SK-N-SH treated with all-trans-retinoic acid at 6 μM for 48 hours (cell line): ENCODE results near the gene ADGRB3.

Source experiments
- ATAC-seq: fragments of 200-7000 bp; cut with Tn5 transposase; 3 replicates; pipeline ENCODE4 v1.9.1; 2020; ENCODE audit warnings: mild to moderate bottlenecking, moderate library complexity
- ARNTL ChIP-seq: fragments of 450-650 bp; formaldehyde crosslinking; IDR thresholded peaks from 2 replicates; pipeline ENCODE4 v1.5.0; 2020; ENCODE audit warnings: low read depth, mild to moderate bottlenecking, moderate library complexity, borderline replicate concordance
- BACH2 ChIP-seq: fragments of 250-450 bp; sonication (Bioruptor Pico); IDR thresholded peaks from 2 replicates; pipeline ENCODE4 v1.9.0; 2021; ENCODE audit warnings: mild to moderate bottlenecking, borderline replicate concordance
- CSDC2 ChIP-seq: fragments of 250-450 bp; sonication (Bioruptor Pico); IDR thresholded peaks from 2 replicates; pipeline ENCODE4 v1.5.0; 2020; ENCODE audit warnings: mild to moderate bottlenecking, moderate library complexity
- CSRNP3 ChIP-seq: fragments of 250-450 bp; sonication (Bioruptor Pico); IDR thresholded peaks from 2 replicates; pipeline ENCODE4 v1.5.1; 2021; ENCODE audit warnings: mild to moderate bottlenecking, moderate library complexity
- ESRRG ChIP-seq: fragments of 250-450 bp; sonication (Bioruptor Pico); IDR thresholded peaks from 2 replicates; pipeline ENCODE4 v1.6.1; 2021; ENCODE audit warnings: mild to moderate bottlenecking
- GLIS3 ChIP-seq: fragments of 250-450 bp; sonication (Bioruptor Pico); IDR thresholded peaks from 2 replicates; pipeline ENCODE4 v1.5.0; 2020; ENCODE audit warnings: mild to moderate bottlenecking, moderate library complexity
- OSR1 ChIP-seq: fragments of 250-450 bp; sonication (Bioruptor Pico); IDR thresholded peaks from 2 replicates; pipeline ENCODE4 v1.8.0; 2022; ENCODE audit warnings: moderate library complexity, mild to moderate bottlenecking, inconsistent platforms
- PPARA ChIP-seq: fragments of 250-450 bp; sonication (Bioruptor Pico); IDR thresholded peaks from 2 replicates; pipeline ENCODE4 v1.5.0; 2020; ENCODE audit warnings: mild to moderate bottlenecking, borderline replicate concordance
- RARB ChIP-seq: fragments of 250-450 bp; sonication (Bioruptor Pico); IDR thresholded peaks from 2 replicates; pipeline ENCODE4 v1.8.0; 2021; ENCODE audit warnings: mild to moderate bottlenecking, moderate library complexity
- SNAI2 ChIP-seq: fragments of 250-450 bp; sonication (Bioruptor Pico); IDR thresholded peaks from 2 replicates; pipeline ENCODE4 v1.5.0; 2020; ENCODE audit warnings: mild to moderate bottlenecking, moderate library complexity
- TCF4 ChIP-seq: fragments of 250-450 bp; sonication (Bioruptor Pico); IDR thresholded peaks from 2 replicates; pipeline ENCODE4 v1.8.0; 2021; ENCODE audit warnings: mild to moderate bottlenecking, moderate library complexity, borderline replicate concordance
- TOX ChIP-seq: fragments of 250-450 bp; sonication (Bioruptor Pico); IDR thresholded peaks from 2 replicates; pipeline ENCODE4 v1.8.0; 2021; ENCODE audit warnings: mild to moderate bottlenecking, moderate library complexity, borderline replicate concordance
- TSHZ2 ChIP-seq: fragments of 250-450 bp; sonication (Bioruptor Pico); IDR thresholded peaks from 2 replicates; pipeline ENCODE4 v1.5.0; 2020; ENCODE audit warnings: mild to moderate bottlenecking, moderate library complexity
- ZC3H10 ChIP-seq: fragments of 250-450 bp; sonication (Bioruptor Pico); IDR thresholded peaks from 2 replicates; pipeline ENCODE4 v1.5.1; 2021; ENCODE audit warnings: mild to moderate bottlenecking, moderate library complexity
- ZFP3 ChIP-seq: fragments of 250-450 bp; sonication (Bioruptor Pico); IDR thresholded peaks from 2 replicates; pipeline ENCODE4 v1.5.0; 2020; ENCODE audit warnings: mild to moderate bottlenecking, moderate library complexity
- ZFP30 ChIP-seq: fragments of 450-650 bp; formaldehyde crosslinking; IDR thresholded peaks from 2 replicates; pipeline ENCODE4 v1.5.0; 2022; ENCODE audit warnings: mild to moderate bottlenecking, moderate library complexity
- ZNF565 ChIP-seq: fragments of 450-650 bp; formaldehyde crosslinking; conservative IDR thresholded peaks from 2 replicates; pipeline ENCODE4 v1.5.0; 2020; ENCODE audit warnings: low read depth, mild to moderate bottlenecking, moderate library complexity
- ZNF70 ChIP-seq: fragments of 450-650 bp; formaldehyde crosslinking; IDR thresholded peaks from 2 replicates; pipeline ENCODE4 v1.5.0; 2020; ENCODE audit warnings: mild to moderate bottlenecking, moderate library complexity
- ZNF8 ChIP-seq: fragments of 450-650 bp; formaldehyde crosslinking; IDR thresholded peaks from 2 replicates; pipeline ENCODE4 v1.5.0; 2020; ENCODE audit warnings: mild to moderate bottlenecking, moderate library complexity
- TF ChIP-seq, protein P1 (sequence below): fragments of 250-450 bp; sonication (Bioruptor Pico); IDR thresholded peaks from 2 replicates; pipeline ENCODE4 v1.8.0; 2020; ENCODE audit warnings: mild to moderate bottlenecking, moderate library complexity, borderline replicate concordance
- TF ChIP-seq, protein P2 (sequence below): fragments of 250-450 bp; sonication (Bioruptor Pico); IDR thresholded peaks from 2 replicates; pipeline ENCODE4 v1.8.0; 2021; ENCODE audit warnings: low read depth, mild to moderate bottlenecking, moderate library complexity, borderline replicate concordance

Gene ADGRB3

GRCh38 chr6:69145062-69145461 lies 510.0 kb downstream of the ADGRB3 start:
- TF ChIP-seq ZNF70 (CRISPR knock-in tag) = no peak
- TF ChIP-seq, protein P1, sequence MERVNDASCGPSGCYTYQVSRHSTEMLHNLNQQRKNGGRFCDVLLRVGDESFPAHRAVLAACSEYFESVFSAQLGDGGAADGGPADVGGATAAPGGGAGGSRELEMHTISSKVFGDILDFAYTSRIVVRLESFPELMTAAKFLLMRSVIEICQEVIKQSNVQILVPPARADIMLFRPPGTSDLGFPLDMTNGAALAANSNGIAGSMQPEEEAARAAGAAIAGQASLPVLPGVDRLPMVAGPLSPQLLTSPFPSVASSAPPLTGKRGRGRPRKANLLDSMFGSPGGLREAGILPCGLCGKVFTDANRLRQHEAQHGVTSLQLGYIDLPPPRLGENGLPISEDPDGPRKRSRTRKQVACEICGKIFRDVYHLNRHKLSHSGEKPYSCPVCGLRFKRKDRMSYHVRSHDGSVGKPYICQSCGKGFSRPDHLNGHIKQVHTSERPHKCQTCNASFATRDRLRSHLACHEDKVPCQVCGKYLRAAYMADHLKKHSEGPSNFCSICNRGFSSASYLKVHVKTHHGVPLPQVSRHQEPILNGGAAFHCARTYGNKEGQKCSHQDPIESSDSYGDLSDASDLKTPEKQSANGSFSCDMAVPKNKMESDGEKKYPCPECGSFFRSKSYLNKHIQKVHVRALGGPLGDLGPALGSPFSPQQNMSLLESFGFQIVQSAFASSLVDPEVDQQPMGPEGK (CRISPR knock-in tag) = no peak
- no peak for TF ChIP-seq ZNF565 (CRISPR knock-in tag)
- no peak for TF ChIP-seq RARB
- no peak for TF ChIP-seq SNAI2 (CRISPR knock-in tag)
- TF ChIP-seq CSRNP3 (CRISPR knock-in tag) = no peak
- no peak for TF ChIP-seq ZNF8 (CRISPR knock-in tag)
- TF ChIP-seq ZFP30 (CRISPR knock-in tag) = no peak
- no peak for TF ChIP-seq ZC3H10
- TF ChIP-seq GLIS3 = no peak
- TF ChIP-seq PPARA (CRISPR knock-in tag) = no peak
- TF ChIP-seq OSR1 (CRISPR knock-in tag) = no peak
- TF ChIP-seq BACH2 (CRISPR knock-in tag) = no peak
- TF ChIP-seq TOX (CRISPR knock-in tag) = no peak
- TF ChIP-seq, protein P2, sequence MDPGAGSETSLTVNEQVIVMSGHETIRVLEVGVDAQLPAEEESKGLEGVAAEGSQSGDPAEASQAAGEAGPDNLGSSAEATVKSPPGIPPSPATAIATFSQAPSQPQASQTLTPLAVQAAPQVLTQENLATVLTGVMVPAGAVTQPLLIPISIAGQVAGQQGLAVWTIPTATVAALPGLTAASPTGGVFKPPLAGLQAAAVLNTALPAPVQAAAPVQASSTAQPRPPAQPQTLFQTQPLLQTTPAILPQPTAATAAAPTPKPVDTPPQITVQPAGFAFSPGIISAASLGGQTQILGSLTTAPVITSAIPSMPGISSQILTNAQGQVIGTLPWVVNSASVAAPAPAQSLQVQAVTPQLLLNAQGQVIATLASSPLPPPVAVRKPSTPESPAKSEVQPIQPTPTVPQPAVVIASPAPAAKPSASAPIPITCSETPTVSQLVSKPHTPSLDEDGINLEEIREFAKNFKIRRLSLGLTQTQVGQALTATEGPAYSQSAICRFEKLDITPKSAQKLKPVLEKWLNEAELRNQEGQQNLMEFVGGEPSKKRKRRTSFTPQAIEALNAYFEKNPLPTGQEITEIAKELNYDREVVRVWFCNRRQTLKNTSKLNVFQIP (CRISPR knock-in tag) = no peak
- no peak for TF ChIP-seq TCF4
- no peak for TF ChIP-seq ZFP3 (CRISPR knock-in tag)
- no peak for TF ChIP-seq ESRRG
- TF ChIP-seq CSDC2 (CRISPR knock-in tag) = no peak
- ATAC-seq = no peak

DNA sequence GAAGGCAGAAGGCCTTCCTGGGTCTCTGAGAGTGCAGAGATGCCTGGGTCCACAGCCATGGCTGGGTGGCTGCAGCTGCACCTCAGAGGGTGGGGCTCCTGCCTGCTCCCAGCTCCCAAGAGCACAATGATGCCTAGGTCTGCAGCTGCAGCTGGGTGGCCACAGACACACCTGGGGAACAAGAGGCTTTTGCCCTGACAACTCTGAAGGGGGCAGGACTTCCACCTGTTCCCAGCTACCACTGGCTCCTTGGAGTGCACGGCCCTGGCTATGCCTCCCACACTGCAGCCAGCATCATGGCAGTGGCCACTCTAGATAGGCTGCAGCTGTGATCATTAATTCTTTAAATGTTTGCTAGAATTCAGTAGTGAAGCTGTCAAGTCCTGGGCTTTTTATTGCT lies 511.3 kb downstream of the ADGRB3 start:
- TF ChIP-seq RARB = no peak
- TF ChIP-seq, protein P2 (CRISPR knock-in tag) = no peak
- no peak for TF ChIP-seq ZNF70 (CRISPR knock-in tag)
- no peak for TF ChIP-seq OSR1 (CRISPR knock-in tag)
- TF ChIP-seq TCF4 = no peak
- TF ChIP-seq, protein P1 (CRISPR knock-in tag) = no peak
- no peak for TF ChIP-seq ZC3H10
- TF ChIP-seq ZFP3 (CRISPR knock-in tag) = no peak
- no peak for TF ChIP-seq ARNTL (CRISPR knock-in tag)
- no peak for TF ChIP-seq CSDC2 (CRISPR knock-in tag)
- TF ChIP-seq ZNF8 (CRISPR knock-in tag) = no peak
- TF ChIP-seq CSRNP3 (CRISPR knock-in tag) = no peak
- no peak for TF ChIP-seq SNAI2 (CRISPR knock-in tag)
- TF ChIP-seq ESRRG = no peak
- TF ChIP-seq TSHZ2 (CRISPR knock-in tag) = no peak
- TF ChIP-seq PPARA (CRISPR knock-in tag) = no peak
- TF ChIP-seq, all 23 proteins: peak for 0
- no peak for ATAC-seq
